WTC11 (cell line): Measurements from ENCODE around the gene SMNDC1. TPM values are rescaled to one million over a fixed set of nuclear protein-coding genes. Genes with fewer than 3 reads are reported as not detected.

ENCODE experiments used
- ATAC-seq: fragments of 200-7000 bp; cut with Tn5 transposase; 2 replicates; pipeline ENCODE4 v1.10.0; 2021; ENCODE audit warnings: mild to moderate bottlenecking, moderate library complexity
- CTCF ChIA-PET: fragments of 300-600 bp; sonication (Branson Sonifier 250); formaldehyde crosslinking; loops from one replicate; lab custom pipeline; 2021; ENCODE audit warnings: antibody characterized with exemption; lab: Charles Lee
- POLR2A ChIA-PET: fragments of 350-600 bp; sonication (Branson Sonifier 250); formaldehyde crosslinking; loops from one replicate; lab custom pipeline; 2021; ENCODE audit warnings: antibody characterized with exemption; lab: Charles Lee
- DNase-seq: peaks from one replicate; pipeline ENCODE4 v3.0.0; 2021; ENCODE audit warnings: low spot score
- H3K27ac Mint-ChIP-seq: 2 replicates; pipeline ENCODE4 v1.8.0; 2021; ENCODE audit warnings: mixed read lengths
- H3K27me3 Mint-ChIP-seq: 2 replicates; pipeline ENCODE4 v1.8.0; 2021; ENCODE audit warnings: low read depth, mild to moderate bottlenecking, moderate library complexity, mixed read lengths
- H3K36me3 Mint-ChIP-seq: 2 replicates; pipeline ENCODE4 v1.8.0; 2021; ENCODE audit warnings: mixed read lengths
- H3K4me1 Mint-ChIP-seq: 2 replicates; pipeline ENCODE4 v1.8.0; 2022; ENCODE audit warnings: mixed read lengths
- H3K4me3 Mint-ChIP-seq: 2 replicates; pipeline ENCODE4 v1.8.0; 2021; ENCODE audit warnings: mild to moderate bottlenecking, moderate library complexity, mixed read lengths
- H3K9me3 Mint-ChIP-seq: 2 replicates; pipeline ENCODE4 v1.8.0; 2021; ENCODE audit warnings: mixed read lengths
- AR ChIP-seq: fragments of 250-450 bp; sonication (Bioruptor Pico); IDR thresholded peaks from 2 replicates; pipeline ENCODE4 v1.9.0; 2021; ENCODE audit warnings: mild to moderate bottlenecking
- CTCF ChIP-seq: fragments of 200-600 bp; IDR thresholded peaks from 2 replicates; pipeline ENCODE4 v1.8.0; 2022; ENCODE audit warnings: antibody characterized with exemption
- HMGXB4 ChIP-seq: sonication (generic); formaldehyde crosslinking; IDR thresholded peaks from 2 replicates; pipeline ENCODE4 v1.8.1; 2023; ENCODE audit warnings: mild to moderate bottlenecking, moderate library complexity, missing genetic modification reagents
- MYBL2 ChIP-seq: sonication (generic); formaldehyde crosslinking; IDR thresholded peaks from 2 replicates; pipeline ENCODE4 v1.8.1; 2023; ENCODE audit warnings: mild to moderate bottlenecking, moderate library complexity, missing genetic modification reagents
- NFE2L1 ChIP-seq: sonication (generic); formaldehyde crosslinking; IDR thresholded peaks from 2 replicates; pipeline ENCODE4 v1.8.1; 2023; ENCODE audit warnings: missing genetic modification reagents
- NFYB ChIP-seq: sonication (generic); formaldehyde crosslinking; conservative IDR thresholded peaks from 2 replicates; pipeline ENCODE4 v1.8.0; 2022; ENCODE audit warnings: low read depth, missing genetic modification reagents
- NR3C1 ChIP-seq: sonication (generic); formaldehyde crosslinking; conservative IDR thresholded peaks from 2 replicates; pipeline ENCODE4 v1.8.1; 2023; ENCODE audit warnings: low read depth, mild to moderate bottlenecking, missing genetic modification reagents
- SMAD4 ChIP-seq: sonication (generic); formaldehyde crosslinking; IDR thresholded peaks from 2 replicates; pipeline ENCODE4 v1.8.0; 2022; ENCODE audit warnings: mild to moderate bottlenecking, missing genetic modification reagents
- TCF7 ChIP-seq: sonication (generic); formaldehyde crosslinking; IDR thresholded peaks from 2 replicates; pipeline ENCODE4 v1.8.0; 2022; ENCODE audit warnings: mild to moderate bottlenecking, low read depth, missing genetic modification reagents, moderate library complexity
- USF1 ChIP-seq: sonication (generic); formaldehyde crosslinking; IDR thresholded peaks from 2 replicates; pipeline ENCODE4 v1.8.0; 2022; ENCODE audit warnings: mild to moderate bottlenecking, missing genetic modification reagents
- ZNF416 ChIP-seq: fragments of 250-450 bp; sonication (Bioruptor Pico); IDR thresholded peaks from 2 replicates; pipeline ENCODE4 v1.9.0; 2021; ENCODE audit warnings: mild to moderate bottlenecking, inconsistent platforms
- ZNF532 ChIP-seq: fragments of 250-450 bp; sonication (Bioruptor Pico); IDR thresholded peaks from 2 replicates; pipeline ENCODE4 v1.9.0; 2021; ENCODE audit warnings: mild to moderate bottlenecking, borderline replicate concordance
- total RNA-seq: library from RNA; stranded (reverse); gene quantifications from 3 replicates; pipeline ENCODE4 v1.2.3, GENCODE V29; 2021

Gene SMNDC1
- total RNA-seq, 1 experiment from 2014 or later = 55.9 TPM

- POLR2A ChIA-PET = no interaction called here
- CTCF ChIA-PET = interaction anchor here (0.6 to 1.6 kb wide), 8 partner anchors 41 to 289 kb away, joined by 3 to 7 read pairs (median 4); no protein-coding TSS in a partner anchor
- Mint-ChIP-seq H3K27me3 (no peaks in the 10 kb centered on the region), H3K9me3 (no peaks in the 10 kb centered on the region), H3K4me3 (no peak overlapping the region), H3K36me3 (no peaks in the 10 kb centered on the region), H3K27ac (no peak overlapping the region)
- ATAC-seq = peak; percentile 93
- TF ChIP-seq ZNF532 (CRISPR knock-in tag) (no peak), CTCF (peak; percentile 38; the same call in 1 of the 2 replicates)
- TF ChIP-seq, all 79 proteins: peak for 1
- peaks cover 17% of the 10 kb centered on the region for H3K4me1 Mint-ChIP-seq
- DNase-seq = peak; percentile 45
Observed at GRCh38 chr10:110311357-110311949, 6.7 kb upstream of the SMNDC1 start.

- Mint-ChIP-seq H3K9me3 (no peaks in the 10 kb centered on the region), H3K36me3 (no peaks in the 10 kb centered on the region), H3K27ac (peak overlapping the region; percentile 6; the same call in 1 of the 2 replicates), H3K27me3 (no peaks in the 10 kb centered on the region), H3K4me3 (no peak overlapping the region), H3K4me1 (peaks cover 23% of the 10 kb centered on the region)
- TF ChIP-seq NR3C1 (CRISPR knock-in tag) (no peak), ZNF416 (CRISPR knock-in tag) (no peak), NFYB (CRISPR knock-in tag) (no peak), AR (CRISPR knock-in tag) (no peak), NFE2L1 (CRISPR knock-in tag) (no peak), USF1 (CRISPR knock-in tag) (no peak), TCF7 (CRISPR knock-in tag) (no peak), HMGXB4 (CRISPR knock-in tag) (no peak), MYBL2 (CRISPR knock-in tag) (no peak), SMAD4 (CRISPR knock-in tag) (no peak)
- ATAC-seq (no peak), DNase-seq (no peak)
- POLR2A ChIA-PET = no interaction called here
- CTCF ChIA-PET = interaction anchor here (0.6 to 1.6 kb wide), 10 partner anchors 42 to 300 kb away, joined by 3 to 7 read pairs (median 4); no protein-coding TSS in a partner anchor
Observed at GRCh38 chr10:110310741-110311140, 6.0 kb upstream of the SMNDC1 start.
